Endothelial cell of umbilical vein (primary cell): Measurements from ENCODE around the gene RBM20. TPM values are rescaled to one million over a fixed set of nuclear protein-coding genes. Genes with fewer than 3 reads are reported as not detected.

Experiments
- BruUV-seq: library from RNA; stranded (reverse); fragments of 400-500 nt; replicated peaks from 2 replicates; lab custom pipeline; 2021; lab: Mats Ljungman, UMichigan
- CTCF ChIA-PET: fragments of 300-600, 350-600 bp; sonication (Branson Sonifier 250); formaldehyde crosslinking; loops from one replicate; lab custom pipeline; 2021; ENCODE audit warnings: antibody characterized with exemption, inconsistent platforms; lab: Charles Lee
- POLR2A ChIA-PET: fragments of 300-600, 350-600 bp; sonication (Branson Sonifier 250); formaldehyde crosslinking; loops from one replicate; lab custom pipeline; 2021; ENCODE audit warnings: antibody characterized with exemption, inconsistent platforms; lab: Charles Lee
- DNase-seq: peaks from one replicate; pipeline ENCODE4 v3.0.0-alpha.2; 2011; ENCODE audit warnings: low read depth, low spot score
- FAIRE-seq: peaks from 2 replicates; lab custom pipeline; 2011; peaks lifted over from hg19 to GRCh38; lab: Jason Lieb, UNC
- H2AFZ ChIP-seq: 2 replicates; pipeline ENCODE4 v1.6.0; 2012; ENCODE audit warnings: low read depth, low read length, control low read depth, inconsistent platforms
- H3K27ac ChIP-seq: 2 replicates; pipeline ENCODE4 v1.5.1; 2011; ENCODE audit warnings: low read depth, mild to moderate bottlenecking, control low read depth, low read length, moderate library complexity; ENCODE audit not compliant: insufficient read depth
- H3K27me3 ChIP-seq, 2 experiments: 2 replicates each; pipeline versions ENCODE4 v1.6.0 to v1.6.1; 2011; ENCODE audit warnings: low read length in 2 of 2, mixed read lengths in 1 of 2; ENCODE audit not compliant: control insufficient read depth in 2 of 2, insufficient read depth in 2 of 2
- H3K36me3 ChIP-seq, 2 experiments: 2 replicates in 1 of 2; 3 replicates in 1 of 2; pipeline ENCODE4 v1.5.1; 2011; ENCODE audit warnings: low read length in 2 of 2, mild to moderate bottlenecking in 1 of 2, moderate library complexity in 1 of 2; ENCODE audit not compliant: control insufficient read depth in 2 of 2, insufficient read depth in 2 of 2; ENCODE audit errors: extremely low read depth in 1 of 2
- H3K4me1 ChIP-seq: 3 replicates; pipeline ENCODE4 v1.5.1; 2011; ENCODE audit warnings: mild to moderate bottlenecking, low read length; ENCODE audit not compliant: control insufficient read depth, insufficient read depth; ENCODE audit errors: extremely low read depth
- H3K4me2 ChIP-seq: 2 replicates; pipeline ENCODE4 v1.6.1; 2011; ENCODE audit warnings: low read length, control low read depth, mixed read lengths; ENCODE audit not compliant: insufficient read depth
- H3K4me3 ChIP-seq, 3 experiments: fragments of 200-600 bp in 1 of 3; sonication (generic), shearing (Covaris generic) in 1 of 3; replicated peaks in 1 of 3; 2 replicates each; pipeline ENCODE4 v1.5.1; 2011 to 2016; ENCODE audit warnings: control low read depth in 3 of 3, low read length in 3 of 3, mild to moderate bottlenecking in 2 of 3, inconsistent platforms in 1 of 3, low read depth in 1 of 3, moderate library complexity in 1 of 3; ENCODE audit not compliant: insufficient read depth in 1 of 3
- H3K79me2 ChIP-seq: 2 replicates; pipeline ENCODE4 v1.6.0; 2012; ENCODE audit warnings: low read length, inconsistent platforms; ENCODE audit not compliant: control insufficient read depth, insufficient read depth
- H3K9ac ChIP-seq: replicated peaks from 2 replicates; pipeline ENCODE3; 2011; ENCODE audit warnings: low read length, control low read depth; ENCODE audit not compliant: insufficient read depth; ENCODE audit errors: extremely low read depth
- H3K9me1 ChIP-seq: replicated peaks from 3 replicates; pipeline ENCODE4 v1.6.0; 2011; ENCODE audit warnings: mild to moderate bottlenecking, low read length; ENCODE audit not compliant: control insufficient read depth, insufficient read depth; ENCODE audit errors: extremely low read depth
- H3K9me3 ChIP-seq: replicated peaks from 2 replicates; pipeline ENCODE4 v1.5.1; 2012; ENCODE audit warnings: low read length, inconsistent platforms; ENCODE audit not compliant: control insufficient read depth, insufficient read depth
- H4K20me1 ChIP-seq: replicated peaks from 2 replicates; pipeline ENCODE3; 2011; ENCODE audit warnings: mild to moderate bottlenecking, low read length; ENCODE audit not compliant: control insufficient read depth, insufficient read depth; ENCODE audit errors: extremely low read depth
- CTCF ChIP-seq, 2 donors: IDR thresholded peaks; 1 replicate in 1 of 2; 2 replicates in 1 of 2; pipeline ENCODE4 v1.5.1; 2011; ENCODE audit warnings: low read length in 2 of 2, mild to moderate bottlenecking in 2 of 2, moderate library complexity in 2 of 2, control low read depth in 1 of 2, inconsistent platforms in 1 of 2, low read depth in 1 of 2; ENCODE audit not compliant: insufficient read depth in 1 of 2; ENCODE audit errors: extremely low read depth in 1 of 2
- EZH2 ChIP-seq: IDR thresholded peaks from 2 replicates; pipeline ENCODE4 v1.6.1; 2012; ENCODE audit warnings: borderline replicate concordance, low read depth, mild to moderate bottlenecking, moderate library complexity, low read length, inconsistent platforms; ENCODE audit not compliant: severe bottlenecking
- FOS ChIP-seq: IDR thresholded peaks from 2 replicates; pipeline ENCODE4 v1.6.1; 2011; ENCODE audit warnings: mild to moderate bottlenecking, low read length, moderate library complexity, borderline replicate concordance; ENCODE audit not compliant: insufficient read depth
- GATA2 ChIP-seq: IDR thresholded peaks from 2 replicates; pipeline ENCODE4 v1.7.0; 2011; ENCODE audit warnings: low read depth, mild to moderate bottlenecking, moderate library complexity, mixed read lengths, low read length; ENCODE audit not compliant: insufficient read length, insufficient read depth
- JUN ChIP-seq: IDR thresholded peaks from 2 replicates; pipeline ENCODE4 v1.6.1; 2011; ENCODE audit warnings: borderline replicate concordance, low read depth; ENCODE audit not compliant: insufficient read length, insufficient read depth
- MAX ChIP-seq: IDR thresholded peaks from 2 replicates; pipeline ENCODE4 v1.6.1; 2011; ENCODE audit not compliant: insufficient read depth, insufficient read length
- MYC ChIP-seq: IDR thresholded peaks from one replicate; pipeline ENCODE4 v1.6.1; 2011; ENCODE audit warnings: mild to moderate bottlenecking, low read depth, low read length
- POLR2A ChIP-seq: IDR thresholded peaks from 2 replicates; pipeline ENCODE4 v1.6.1; 2012; ENCODE audit warnings: low read depth, mild to moderate bottlenecking, control low read depth, low read length
- POLR2AphosphoS5 ChIP-seq: IDR thresholded peaks from 2 replicates; pipeline ENCODE4 v1.6.1; 2012; ENCODE audit warnings: low read depth, mild to moderate bottlenecking, control low read depth, low read length, moderate library complexity; ENCODE audit not compliant: insufficient read depth
- dilution Hi-C: fragments of 300-500 bp; cut with MboI; formaldehyde crosslinking; loops from one replicate; pipeline ENCODE4 v1.15.0; 2019; ENCODE audit warnings: low sequenced_read_pairs; ENCODE audit not compliant: extremely low pct_ligation_motif_present
- intact Hi-C: fragments of 100-400 bp; cut with micrococcal nuclease; formaldehyde crosslinking; loops from one replicate; pipeline ENCODE4 v1.10.0; 2022
- polyA plus RNA-seq, 4 experiments: library from polyadenylated mRNA; depleted of rRNA in 3 of 4; stranded (reverse) in 3 of 4; unstranded in 1 of 4; fragments of >200 nt; gene quantifications; 2 replicates each; pipeline versions ENCODE4 v1.2.1 to v1.2.3, GENCODE V29; 2011 to 2012; ENCODE audit warnings: missing spikeins in 1 of 4
- total RNA-seq: library from RNA; stranded (reverse); gene quantifications from 2 replicates; pipeline ENCODE4 v1.2.3, GENCODE V29; 2021

Gene RBM20
- total and polyA plus RNA-seq, 2 donors (not counting 3 experiments of a cell fraction or from before 2014, with no cell fraction given) = 0.04 TPM; not detected in 1

GRCh38 chr10:110835841-110836240 lies 191.7 kb downstream of the RBM20 start:
- ChIA-PET CTCF (interaction anchor here (1.0 kb wide), 1 partner anchor 17 kb away, joined by 4 read pairs; no protein-coding TSS in a partner anchor), POLR2A (no interaction called here)
- dilution Hi-C loops = no loop called here
- DNase-seq (no peak), FAIRE-seq (no peak)
- intact Hi-C loops = no loop called here
- Histone ChIP-seq H3K9me1 (no peaks in the 10 kb centered on the region), H3K9ac (no peak overlapping the region), H3K4me2 (no peak overlapping the region), H3K27ac (no peak overlapping the region), H3K79me2 (no peaks in the 10 kb centered on the region), H3K36me3 (no peaks in the 10 kb centered on the region), H3K4me3 (no peak overlapping the region), H4K20me1 (no peaks in the 10 kb centered on the region), H3K9me3 (no peaks in the 10 kb centered on the region), H3K27me3 (no peaks in the 10 kb centered on the region), H3K4me1 (no peaks in the 10 kb centered on the region), H2AFZ (no peak overlapping the region)
- TF ChIP-seq POLR2A (no peak), FOS (no peak), MYC (no peak), JUN (no peak), GATA2 (no peak), MAX (no peak), CTCF (IDR thresholded peaks at IDR 0.05; ENCODE audit: extremely low read depth in 1 of 2, insufficient read depth in 1 of 2, low read depth in 1 of 2, low read length in 2 of 2) (no peak), POLR2AphosphoS5 (no peak), EZH2 (no peak)
- BruUV-seq = no TSS peak
